Measurements from ENCODE around the gene FAM168A. TPM values are rescaled to one million over a fixed set of nuclear protein-coding genes. Genes with fewer than 3 reads are reported as not detected.

The FAM168A gene
- polyA plus RNA-seq, 3 donors from 2014 or later, result 1.3 to 3.1 (median 1.3) TPM

GRCh38 chr11:73366953-73367352 lies 231.0 kb downstream of the FAM168A start:
- no peaks in the 10 kb centered on the region for H3K9me3 Mint-ChIP-seq
- no peaks in the 10 kb centered on the region for H3K36me3 Mint-ChIP-seq
- DNase-seq, result no peak
- peaks cover 21 to 26% of the 10 kb centered on the region in 2 donors for H3K4me1 Mint-ChIP-seq
- H3K4me3 Mint-ChIP-seq, result peak overlapping the region in 4 of 5 donors; percentile 33 to 79 (median 46)
- peaks cover 0 to 4% (median 3%) of the 10 kb centered on the region in 3 donors for H3K27me3 Mint-ChIP-seq (ENCODE audit: low read depth in 3 of 3)
- peak overlapping the region; percentile 87 to 99 (median 96) for H3K27ac Mint-ChIP-seq

DNA sequence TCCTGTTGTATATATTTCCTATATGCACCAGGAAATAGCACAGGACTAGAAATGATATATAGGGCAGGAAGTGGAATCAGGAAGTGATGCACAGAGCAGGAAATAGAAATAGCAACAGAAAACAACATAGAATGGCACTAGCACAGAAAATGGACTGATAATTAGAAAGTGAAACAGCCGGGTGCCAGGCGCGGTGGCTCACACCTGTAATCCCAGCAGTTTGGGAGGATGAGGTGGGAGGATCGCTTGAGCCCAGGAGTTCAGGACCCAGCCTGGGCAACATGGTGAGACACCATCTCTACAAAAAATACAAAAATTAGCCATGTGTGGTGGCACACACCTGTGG lies 231.7 kb downstream of the FAM168A start:
- peak; percentile 70 to 74 (median 71) for DNase-seq
- peak overlapping the region; percentile 87 to 99 (median 96) for H3K27ac Mint-ChIP-seq

DNA sequence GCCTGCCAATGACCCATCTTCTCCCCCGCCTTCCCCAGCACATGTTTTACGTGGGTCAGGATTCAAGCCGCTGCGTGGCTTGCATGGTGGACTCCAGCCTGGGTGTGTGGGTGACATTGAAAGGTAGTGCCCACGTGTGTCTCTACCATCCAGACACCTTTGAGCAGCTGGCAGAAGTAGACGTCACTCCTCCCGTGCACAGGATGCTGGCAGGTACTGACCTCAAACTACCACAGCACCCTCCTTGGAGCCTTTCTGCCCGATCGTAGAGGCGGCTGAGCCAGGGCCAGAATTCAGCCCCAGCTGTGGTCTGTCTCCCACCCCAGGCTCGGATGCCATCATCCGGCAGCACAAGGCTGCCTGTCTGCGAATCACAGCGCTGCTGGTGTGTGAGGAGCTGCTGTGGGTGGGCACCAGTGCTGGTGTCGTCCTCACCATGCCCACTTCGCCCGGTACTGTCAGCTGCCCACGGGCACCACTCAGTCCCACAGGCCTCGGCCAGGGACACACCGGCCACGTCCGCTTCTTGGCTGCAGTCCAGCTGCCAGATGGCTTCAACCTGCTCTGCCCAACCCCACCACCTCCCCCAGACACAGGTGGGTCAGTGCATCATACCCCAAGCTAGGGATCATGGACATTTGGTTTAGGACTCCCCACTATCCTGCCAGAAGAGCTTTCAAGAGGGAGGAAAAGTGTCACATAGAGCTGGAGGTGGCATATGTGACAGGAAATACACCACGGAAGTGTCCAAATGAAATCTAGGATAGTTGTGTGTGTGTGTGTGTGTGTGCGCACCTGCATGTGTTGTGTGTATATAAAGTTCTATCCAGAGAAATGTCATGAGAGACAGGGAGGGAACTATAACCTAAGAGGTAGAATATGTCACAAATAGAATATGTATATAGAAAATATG lies 232.3 kb downstream of the FAM168A start:
- no peak for DNase-seq
- Mint-ChIP-seq H3K27ac (peak overlapping the region; percentile 87 to 99 (median 96)), H3K36me3 (no peaks in the 10 kb centered on the region), H3K4me1 (peaks cover 21 to 26% of the 10 kb centered on the region in 2 donors), H3K27me3 (ENCODE audit: low read depth in 3 of 3) (peaks cover 0 to 4% (median 3%) of the 10 kb centered on the region in 3 donors), H3K9me3 (no peaks in the 10 kb centered on the region), H3K4me3 (peak overlapping the region; percentile 22 to 82 (median 62))

More for the DNA sequence above, 231.7 kb downstream of the FAM168A start:
- Mint-ChIP-seq H3K4me3 (peak overlapping the region; percentile 22 to 82 (median 62)), H3K36me3 (no peaks in the 10 kb centered on the region), H3K9me3 (no peaks in the 10 kb centered on the region), H3K4me1 (peaks cover 21 to 26% of the 10 kb centered on the region in 2 donors), H3K27me3 (ENCODE audit: low read depth in 3 of 3) (peaks cover 0 to 4% (median 3%) of the 10 kb centered on the region in 3 donors)

GRCh38 chr11:73363147-73363546 lies 234.8 kb downstream of the FAM168A start:
- Mint-ChIP-seq H3K27me3 (ENCODE audit: low read depth in 3 of 3) (peaks cover 0 to 4% (median 2%) of the 10 kb centered on the region in 3 donors), H3K9me3 (no peaks in the 10 kb centered on the region), H3K27ac (peak overlapping the region in 5 of 6 donors; percentile 45 to 99 (median 76)), H3K36me3 (no peaks in the 10 kb centered on the region), H3K4me3 (no peak overlapping the region), H3K4me1 (peaks cover 21 to 26% of the 10 kb centered on the region in 2 donors)
- no peak for DNase-seq

DNA sequence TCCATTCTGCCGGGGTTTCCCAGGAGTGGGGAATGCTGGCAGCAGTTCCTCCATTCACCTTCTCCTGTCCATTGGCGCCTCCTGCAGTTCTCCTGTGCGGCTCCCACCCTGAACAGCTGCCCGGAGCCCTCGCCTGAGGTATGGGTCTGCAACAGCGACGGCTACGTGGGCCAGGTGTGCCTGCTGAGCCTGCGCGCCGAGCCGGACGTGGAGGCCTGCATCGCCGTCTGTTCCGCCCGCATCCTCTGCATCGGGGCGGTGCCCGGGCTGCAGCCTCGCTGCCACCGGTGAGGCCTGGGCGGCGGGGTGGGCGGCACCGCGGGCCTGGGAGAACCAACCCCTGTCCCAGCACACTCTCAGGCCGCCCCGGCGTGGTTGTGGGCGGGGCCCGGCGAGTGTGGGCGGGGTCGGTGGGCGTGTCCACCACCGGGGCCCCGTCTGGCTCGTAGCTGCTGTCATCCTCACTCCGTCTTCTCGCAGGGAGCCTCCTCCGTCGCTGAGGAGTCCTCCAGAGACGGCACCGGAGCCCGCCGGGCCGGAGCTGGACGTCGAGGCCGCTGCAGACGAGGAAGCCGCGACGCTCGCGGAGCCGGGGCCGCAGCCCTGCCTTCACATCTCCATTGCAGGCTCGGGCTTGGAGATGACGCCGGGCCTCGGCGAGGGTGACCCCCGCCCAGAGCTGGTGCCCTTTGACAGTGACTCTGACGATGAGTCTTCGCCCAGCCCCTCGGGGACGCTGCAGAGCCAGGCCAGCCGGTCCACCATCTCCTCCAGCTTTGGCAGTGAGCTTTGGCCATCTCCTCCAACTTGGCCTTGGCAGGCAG lies 235.7 kb downstream of the FAM168A start:
- Mint-ChIP-seq H3K4me3 (no peak overlapping the region), H3K36me3 (no peaks in the 10 kb centered on the region), H3K27ac (peak overlapping the region in 4 of 6 donors; percentile 56 to 73 (median 60)), H3K27me3 (ENCODE audit: low read depth in 3 of 3) (peaks cover 0 to 4% (median 3%) of the 10 kb centered on the region in 3 donors), H3K9me3 (no peaks in the 10 kb centered on the region), H3K4me1 (peaks cover 17 to 18% of the 10 kb centered on the region in 2 donors)
- no peak for DNase-seq

DNA sequence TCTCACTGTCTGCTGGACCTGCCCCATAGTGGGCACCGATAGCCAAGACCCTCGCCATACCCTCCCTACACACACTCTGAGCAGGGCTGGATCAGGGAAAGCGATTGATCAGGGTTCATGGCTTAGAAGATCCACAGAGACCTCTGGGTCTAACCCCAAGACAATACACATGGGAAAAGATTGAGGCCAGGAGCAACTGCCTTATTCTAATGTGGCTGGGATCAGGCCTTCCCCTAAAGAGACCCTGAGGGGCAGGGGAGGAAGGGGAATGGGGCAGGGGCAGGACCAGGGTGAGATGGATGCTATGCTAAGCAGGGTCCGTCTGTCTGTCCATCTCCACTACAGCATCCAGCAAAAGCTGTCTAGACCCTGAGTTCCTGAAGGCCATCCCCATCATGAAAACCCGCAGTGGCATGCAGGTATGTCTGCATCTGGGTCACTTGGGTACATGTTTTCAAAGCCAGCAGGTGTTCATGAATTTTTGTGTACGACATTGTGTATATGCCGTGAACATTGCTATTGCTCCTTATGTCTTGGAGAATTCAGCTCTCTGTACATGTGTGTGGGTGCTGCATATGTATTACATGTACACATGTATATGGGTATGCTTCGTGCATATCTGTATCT lies 237.1 kb downstream of the FAM168A start:
- peaks cover 0 to 4% (median 1%) of the 10 kb centered on the region in 3 donors for H3K27me3 Mint-ChIP-seq (ENCODE audit: low read depth in 3 of 3)
- peak overlapping the region in 4 of 6 donors; percentile 23 to 78 (median 68) for H3K27ac Mint-ChIP-seq
- no peak overlapping the region for H3K4me3 Mint-ChIP-seq
- H3K4me1 Mint-ChIP-seq, result peaks cover 4 to 5% of the 10 kb centered on the region in 2 donors
- H3K9me3 Mint-ChIP-seq, result no peaks in the 10 kb centered on the region
- no peak for DNase-seq
- H3K36me3 Mint-ChIP-seq, result no peaks in the 10 kb centered on the region

DNA sequence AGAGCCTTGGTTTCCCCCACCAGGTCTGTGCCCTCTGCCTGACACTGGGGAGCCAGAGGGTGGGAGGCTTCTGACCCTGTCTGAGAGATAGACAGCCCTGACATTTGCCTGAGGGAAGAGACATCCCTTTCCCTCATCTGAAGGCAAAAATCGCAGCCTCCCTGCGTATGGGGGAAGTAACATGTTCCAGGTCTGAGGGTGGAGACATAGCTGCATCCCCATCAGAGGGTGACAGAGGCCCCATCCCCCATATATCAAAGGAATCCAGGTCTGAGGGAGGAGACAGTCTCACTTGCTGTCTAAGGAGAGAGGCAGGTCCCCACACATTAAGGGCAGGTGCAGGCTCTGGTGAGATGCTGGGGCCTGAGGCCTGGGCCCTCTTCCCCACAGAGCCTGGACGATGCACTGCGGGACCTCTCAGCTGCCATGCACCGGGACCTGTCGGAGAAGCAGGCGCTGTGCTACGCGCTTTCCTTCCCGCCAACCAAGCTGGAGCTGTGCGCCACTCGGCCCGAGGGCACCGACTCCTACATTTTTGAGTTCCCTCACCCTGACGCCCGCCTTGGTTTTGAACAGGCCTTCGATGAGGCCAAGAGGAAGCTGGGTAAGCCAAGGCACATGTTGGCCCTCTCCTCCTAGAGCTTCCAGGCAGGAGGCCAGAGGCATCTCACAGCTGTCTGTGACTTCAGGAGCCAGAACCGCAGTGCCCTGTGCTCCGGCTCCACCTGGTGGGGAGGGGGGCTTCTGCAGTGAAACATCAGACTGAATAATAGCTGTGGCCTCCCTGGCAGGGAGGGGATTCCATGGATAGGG lies 237.8 kb downstream of the FAM168A start:
- peak overlapping the region in 2 of 6 donors; percentile 23 to 61 for H3K27ac Mint-ChIP-seq
- H3K9me3 Mint-ChIP-seq, result no peaks in the 10 kb centered on the region
- H3K27me3 Mint-ChIP-seq (ENCODE audit: low read depth in 3 of 3), result peaks cover 0 to 4% (median 0%) of the 10 kb centered on the region in 3 donors
- no peaks in the 10 kb centered on the region for H3K36me3 Mint-ChIP-seq
- no peaks in the 10 kb centered on the region for H3K4me1 Mint-ChIP-seq
- no peak for DNase-seq
- H3K4me3 Mint-ChIP-seq, result no peak overlapping the region

DNA sequence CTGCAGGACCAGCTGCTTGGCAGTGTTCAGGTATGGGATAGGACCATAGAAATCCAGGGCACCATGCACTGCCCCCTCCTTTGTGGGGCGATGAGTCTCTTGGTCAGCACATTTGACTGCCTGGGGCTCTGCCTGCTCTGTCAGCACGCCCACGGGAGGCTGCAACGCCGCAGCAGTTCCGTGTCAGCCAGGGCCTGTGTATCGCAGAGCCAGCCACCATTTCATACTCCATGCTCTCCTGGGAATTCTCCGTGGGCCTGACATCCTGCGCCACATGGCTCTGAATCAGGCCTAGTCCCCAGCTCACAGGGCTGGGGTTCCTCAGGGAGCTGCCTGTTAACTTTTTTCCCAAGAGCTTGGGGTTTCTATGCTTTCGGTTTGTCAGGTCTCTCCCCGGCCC lies 238.6 kb downstream of the FAM168A start:
- no peaks in the 10 kb centered on the region for H3K9me3 Mint-ChIP-seq

GRCh38 chr11:73358071-73358470 lies 239.8 kb downstream of the FAM168A start:
- Mint-ChIP-seq H3K27ac (no peak overlapping the region), H3K4me3 (no peak overlapping the region)
- no peak for DNase-seq

More for the DNA sequence above, 238.6 kb downstream of the FAM168A start:
- Mint-ChIP-seq H3K27me3 (ENCODE audit: low read depth in 3 of 3) (peaks cover 0 to 4% (median 0%) of the 10 kb centered on the region in 3 donors), H3K36me3 (no peaks in the 10 kb centered on the region), H3K4me3 (no peak overlapping the region), H3K27ac (no peak overlapping the region), H3K4me1 (no peaks in the 10 kb centered on the region)
- DNase-seq, result no peak

GRCh38 chr11:73356979-73357860 lies 240.7 kb downstream of the FAM168A start:
- no peaks in the 10 kb centered on the region for H3K36me3 Mint-ChIP-seq
- H3K27me3 Mint-ChIP-seq (ENCODE audit: low read depth in 3 of 3), result peaks cover 0 to 2% (median 1%) of the 10 kb centered on the region in 3 donors
- H3K4me1 Mint-ChIP-seq, result no peaks in the 10 kb centered on the region
- no peak for DNase-seq
- no peaks in the 10 kb centered on the region for H3K9me3 Mint-ChIP-seq
- H3K27ac Mint-ChIP-seq, result no peak overlapping the region
- H3K4me3 Mint-ChIP-seq, result no peak overlapping the region

More at GRCh38 chr11:73358071-73358470, 239.8 kb downstream of the FAM168A start:
- H3K36me3 Mint-ChIP-seq, result no peaks in the 10 kb centered on the region
- H3K27me3 Mint-ChIP-seq (ENCODE audit: low read depth in 3 of 3), result peaks cover 0 to 2% (median 0%) of the 10 kb centered on the region in 3 donors
- no peaks in the 10 kb centered on the region for H3K9me3 Mint-ChIP-seq
- H3K4me1 Mint-ChIP-seq, result no peaks in the 10 kb centered on the region

- Mint-ChIP-seq H3K27ac (peak overlapping the region in 1 of 6 donors; percentile 41), H3K27me3 (ENCODE audit: low read depth in 3 of 3) (peaks cover 1 to 2% (median 2%) of the 10 kb centered on the region in 3 donors), H3K9me3 (no peaks in the 10 kb centered on the region), H3K4me1 (peaks cover 0 to 6% of the 10 kb centered on the region in 2 donors), H3K36me3 (no peaks in the 10 kb centered on the region), H3K4me3 (no peak overlapping the region)
- no peak for DNase-seq
Measured at GRCh38 chr11:73355109-73355508, 242.8 kb downstream of the FAM168A start.

GRCh38 chr11:73353422-73353821 lies 244.5 kb downstream of the FAM168A start:
- DNase-seq, result no peak
- H3K27ac Mint-ChIP-seq, result peak overlapping the region in 1 of 6 donors; percentile 4
- peaks cover 3 to 5% (median 4%) of the 10 kb centered on the region in 3 donors for H3K27me3 Mint-ChIP-seq (ENCODE audit: low read depth in 3 of 3)
- H3K9me3 Mint-ChIP-seq, result no peaks in the 10 kb centered on the region
- H3K4me1 Mint-ChIP-seq, result peaks cover 0 to 6% of the 10 kb centered on the region in 2 donors
- H3K36me3 Mint-ChIP-seq, result no peaks in the 10 kb centered on the region
- no peak overlapping the region for H3K4me3 Mint-ChIP-seq
